Nephron (organoid): ENCODE measurements around the gene EXOSC6.
"Not testable (repeated sequence)": the region's sequence is repeated elsewhere in the genome, so short reads cannot be mapped to it uniquely, and the experiment has no call there.

Experiments used
- H3K27ac Mint-ChIP-seq, 3 experiments: 2 replicates each; pipeline ENCODE4 v1.8.0; 2020; ENCODE audit warnings: mixed read lengths in 3 of 3, mild to moderate bottlenecking in 2 of 3, moderate library complexity in 1 of 3
- H3K27me3 Mint-ChIP-seq: 2 replicates; pipeline ENCODE4 v1.8.0; 2021; ENCODE audit warnings: low read depth, mild to moderate bottlenecking, moderate library complexity, mixed read lengths
- H3K36me3 Mint-ChIP-seq: 2 replicates; pipeline ENCODE4 v1.8.0; 2020; ENCODE audit warnings: low read depth, mixed read lengths
- H3K4me1 Mint-ChIP-seq: 2 replicates; pipeline ENCODE4 v1.8.0; 2020; ENCODE audit warnings: mixed read lengths
- H3K4me3 Mint-ChIP-seq, 3 experiments: 2 replicates each; pipeline ENCODE4 v1.8.0; 2020; ENCODE audit warnings: mild to moderate bottlenecking in 3 of 3, mixed read lengths in 3 of 3, moderate library complexity in 2 of 3
- H3K9me3 Mint-ChIP-seq: 2 replicates; pipeline ENCODE4 v1.8.0; 2020; ENCODE audit warnings: mixed read lengths
- TF ChIP-seq, protein P1 (sequence below), 3 experiments: fragments of 200-600 bp; sonication (generic); IDR thresholded peaks; one replicate each; pipeline ENCODE4 v1.5.0; 2021; ENCODE audit warnings: antibody characterized with exemption in 3 of 3; ENCODE audit not compliant: unreplicated experiment in 3 of 3

The EXOSC6 gene

DNA sequence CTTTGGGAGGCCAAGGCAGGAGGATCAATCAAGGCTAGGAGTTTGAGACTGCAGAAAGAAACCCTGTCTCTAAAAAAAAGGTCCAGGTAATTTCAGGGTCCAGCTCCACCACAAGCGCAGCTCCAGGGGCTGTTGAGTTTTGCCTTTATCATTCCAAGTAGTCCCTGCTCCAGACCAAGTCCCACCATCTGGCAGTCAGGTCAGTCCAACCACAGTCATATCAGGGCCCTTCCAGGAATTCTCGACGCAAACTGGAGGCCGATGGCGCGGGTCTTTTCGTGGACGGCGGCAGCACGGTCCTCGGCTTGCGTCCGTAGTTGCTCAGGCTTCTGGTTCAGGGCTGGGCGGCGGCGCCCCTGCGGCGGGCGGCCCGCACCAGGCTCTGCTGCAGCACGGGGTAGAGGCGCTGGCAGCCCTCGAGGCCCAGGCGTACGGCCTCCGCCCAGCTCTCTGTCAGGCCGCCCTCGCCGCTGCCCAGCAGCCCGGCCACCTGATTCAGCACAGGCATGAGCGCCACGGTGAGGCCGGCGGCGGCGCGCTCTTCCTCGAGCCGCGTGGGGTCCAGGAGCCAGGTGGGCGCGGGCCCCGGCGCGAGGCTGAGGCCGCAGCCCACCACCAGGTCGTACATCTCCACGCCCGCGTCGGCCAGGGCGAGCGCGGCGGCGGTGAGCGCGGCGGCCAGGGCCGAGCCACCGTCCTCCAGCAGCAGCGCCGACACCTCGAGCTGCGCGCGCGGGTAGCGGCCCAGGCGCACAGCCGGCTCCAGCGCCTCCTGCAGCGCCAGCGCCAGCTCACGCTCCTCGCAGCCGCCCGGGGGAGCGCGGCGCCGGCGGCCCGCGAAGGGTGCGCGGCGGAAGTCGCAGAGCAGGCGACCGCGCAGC is 752 bp downstream of the EXOSC6 start:
- peak overlapping the region; percentile 81 to 85 (median 84) for H3K4me3 Mint-ChIP-seq
- H3K4me1 Mint-ChIP-seq: peaks cover 7% of the 10 kb centered on the region
- H3K27ac Mint-ChIP-seq: peak overlapping the region in 1 of 3 experiments; percentile 66
- no peaks in the 10 kb centered on the region for H3K27me3 Mint-ChIP-seq
- peaks cover 38% of the 10 kb centered on the region for H3K36me3 Mint-ChIP-seq
- TF ChIP-seq, protein P1, sequence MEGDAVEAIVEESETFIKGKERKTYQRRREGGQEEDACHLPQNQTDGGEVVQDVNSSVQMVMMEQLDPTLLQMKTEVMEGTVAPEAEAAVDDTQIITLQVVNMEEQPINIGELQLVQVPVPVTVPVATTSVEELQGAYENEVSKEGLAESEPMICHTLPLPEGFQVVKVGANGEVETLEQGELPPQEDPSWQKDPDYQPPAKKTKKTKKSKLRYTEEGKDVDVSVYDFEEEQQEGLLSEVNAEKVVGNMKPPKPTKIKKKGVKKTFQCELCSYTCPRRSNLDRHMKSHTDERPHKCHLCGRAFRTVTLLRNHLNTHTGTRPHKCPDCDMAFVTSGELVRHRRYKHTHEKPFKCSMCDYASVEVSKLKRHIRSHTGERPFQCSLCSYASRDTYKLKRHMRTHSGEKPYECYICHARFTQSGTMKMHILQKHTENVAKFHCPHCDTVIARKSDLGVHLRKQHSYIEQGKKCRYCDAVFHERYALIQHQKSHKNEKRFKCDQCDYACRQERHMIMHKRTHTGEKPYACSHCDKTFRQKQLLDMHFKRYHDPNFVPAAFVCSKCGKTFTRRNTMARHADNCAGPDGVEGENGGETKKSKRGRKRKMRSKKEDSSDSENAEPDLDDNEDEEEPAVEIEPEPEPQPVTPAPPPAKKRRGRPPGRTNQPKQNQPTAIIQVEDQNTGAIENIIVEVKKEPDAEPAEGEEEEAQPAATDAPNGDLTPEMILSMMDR (IDR thresholded peaks at IDR 0.05; ENCODE audit: unreplicated experiment in 3 of 3): no peak
- H3K9me3 Mint-ChIP-seq: no peaks in the 10 kb centered on the region

DNA sequence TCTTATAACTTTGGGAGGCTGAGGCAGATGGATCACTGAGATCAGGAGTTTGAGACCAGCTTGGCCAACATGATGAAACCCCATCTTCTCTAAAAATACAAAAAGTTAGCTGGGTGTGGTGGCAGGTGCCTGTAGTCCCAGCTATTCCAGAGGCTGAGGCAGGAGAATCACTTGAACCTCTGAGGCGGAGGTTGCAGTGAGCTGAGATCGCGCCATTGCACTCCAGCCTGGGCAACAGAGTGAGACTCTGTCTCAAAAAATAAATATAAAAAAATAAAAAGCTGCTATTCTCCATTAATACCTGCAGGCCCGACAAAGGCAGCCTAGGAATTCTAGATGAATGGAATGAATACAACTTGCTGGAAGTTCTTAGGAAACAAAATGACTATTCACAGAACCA is 2.0 kb downstream of the EXOSC6 start:
- H3K4me1 Mint-ChIP-seq, H3K9me3 Mint-ChIP-seq, H3K27me3 Mint-ChIP-seq: not testable (repeated sequence)
- Mint-ChIP-seq H3K4me3 (peak overlapping the region; percentile 62 to 75 (median 66)), H3K36me3 (peaks cover 29% of the 10 kb centered on the region), H3K27ac (peak overlapping the region in 1 of 3 experiments; percentile 39)

DNA sequence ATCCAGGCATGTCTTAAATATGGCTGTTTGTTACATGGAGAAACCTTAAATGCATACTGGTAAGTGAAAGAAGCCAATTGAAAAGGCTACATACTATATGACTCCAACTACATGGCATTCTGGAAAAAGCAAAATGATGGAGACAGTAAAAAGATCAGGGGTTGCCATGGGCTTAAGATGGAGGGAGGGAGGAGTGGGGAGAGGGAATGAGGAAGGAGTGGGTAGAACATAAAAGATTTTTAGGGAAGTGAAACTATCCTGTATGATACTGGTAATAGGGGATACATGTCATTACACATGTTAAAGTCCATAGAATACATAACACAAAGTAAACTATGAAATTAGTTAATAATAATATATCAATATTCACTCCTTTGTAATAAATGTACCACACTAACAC is 13.0 kb downstream of the EXOSC6 start:
- H3K4me3 Mint-ChIP-seq, H3K27me3 Mint-ChIP-seq, H3K27ac Mint-ChIP-seq, H3K9me3 Mint-ChIP-seq, H3K4me1 Mint-ChIP-seq: not testable (repeated sequence)
- peaks cover 14% of the 10 kb centered on the region for H3K36me3 Mint-ChIP-seq

DNA sequence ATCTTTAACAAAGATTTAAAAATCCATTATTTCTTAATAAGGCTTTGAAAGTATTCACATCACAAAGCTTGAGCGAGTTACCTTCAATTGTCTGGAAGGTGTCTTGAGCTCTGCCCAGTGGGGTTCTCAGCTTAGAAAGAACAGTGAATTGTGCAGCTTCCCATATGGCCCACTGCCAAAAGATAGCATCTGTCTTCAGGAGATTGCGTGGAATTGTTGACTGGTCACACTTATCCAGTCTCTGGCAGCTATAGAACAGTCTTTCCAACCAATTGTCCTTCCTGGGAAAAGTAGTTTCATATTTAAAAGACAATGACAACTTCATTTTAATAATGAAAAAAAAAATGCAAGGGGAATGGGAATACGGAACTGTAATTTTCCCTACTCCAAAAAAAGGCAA is 19.9 kb downstream of the EXOSC6 start:
- not testable (repeated sequence) for H3K27ac Mint-ChIP-seq, H3K9me3 Mint-ChIP-seq, H3K4me1 Mint-ChIP-seq, H3K4me3 Mint-ChIP-seq, H3K27me3 Mint-ChIP-seq
- H3K36me3 Mint-ChIP-seq: peaks cover 14% of the 10 kb centered on the region

DNA sequence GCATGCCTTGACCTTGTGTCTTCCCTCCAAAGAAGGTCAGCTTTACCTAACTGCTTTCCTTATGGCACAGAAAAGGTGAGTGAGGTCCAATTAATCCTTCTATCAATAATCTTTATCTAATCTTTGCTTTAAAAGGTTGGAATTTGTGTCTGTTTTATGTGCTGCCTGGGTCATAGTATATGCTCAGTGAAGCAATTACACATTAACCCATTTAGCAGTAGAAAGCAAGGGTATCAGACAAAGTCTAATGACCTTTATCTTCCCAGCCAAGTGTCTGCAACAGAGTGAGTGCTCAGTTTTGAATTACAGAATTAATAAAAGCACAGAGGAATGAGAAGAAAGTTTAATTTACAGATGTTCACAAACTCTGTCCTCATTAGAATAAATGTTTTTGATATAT is 25.7 kb downstream of the EXOSC6 start:
- H3K27me3 Mint-ChIP-seq, H3K27ac Mint-ChIP-seq, H3K4me3 Mint-ChIP-seq, H3K9me3 Mint-ChIP-seq, H3K4me1 Mint-ChIP-seq: not testable (repeated sequence)
- H3K36me3 Mint-ChIP-seq: peaks cover 23% of the 10 kb centered on the region

DNA sequence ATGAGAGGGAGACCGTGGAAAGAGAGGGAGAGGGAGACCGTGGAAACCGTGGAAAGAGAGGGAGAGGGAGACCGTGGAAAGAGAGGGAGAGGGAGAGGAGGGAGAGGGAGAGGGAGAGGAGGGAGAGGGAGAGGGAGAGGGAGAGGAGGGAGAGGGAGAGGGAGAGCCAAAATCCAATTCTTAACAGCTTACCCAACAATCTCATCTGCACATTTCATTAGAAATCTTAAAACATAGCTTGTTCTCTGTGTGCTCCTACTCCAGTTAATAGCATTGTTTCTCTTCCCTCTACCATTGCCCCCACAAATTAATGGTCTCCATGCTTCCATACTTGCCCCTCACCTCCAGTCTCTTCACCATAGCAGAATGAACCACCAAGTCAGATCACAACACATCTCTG is 26.3 kb downstream of the EXOSC6 start:
- peaks cover 25% of the 10 kb centered on the region for H3K36me3 Mint-ChIP-seq
- H3K27me3 Mint-ChIP-seq, H3K27ac Mint-ChIP-seq, H3K9me3 Mint-ChIP-seq, H3K4me3 Mint-ChIP-seq, H3K4me1 Mint-ChIP-seq: not testable (repeated sequence)

DNA sequence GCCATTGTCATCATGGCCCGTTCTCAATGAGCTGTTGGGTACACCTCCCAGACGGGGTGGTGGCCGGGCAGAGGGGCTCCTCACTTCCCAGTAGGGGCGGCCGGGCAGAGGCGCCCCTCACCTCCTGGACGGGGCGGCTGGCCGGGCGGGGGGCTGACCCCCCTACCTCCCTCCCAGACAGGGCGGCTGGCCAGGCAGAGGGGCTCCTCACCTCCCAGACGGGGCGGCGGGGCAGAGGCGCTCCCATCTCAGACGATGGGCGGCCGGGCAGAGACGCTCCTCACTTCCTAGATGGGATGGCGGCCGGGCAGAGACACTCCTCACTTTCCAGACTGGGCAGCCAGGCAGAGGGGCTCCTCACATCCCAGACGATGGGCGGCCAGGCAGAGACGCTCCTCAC is 27.1 kb downstream of the EXOSC6 start:
- not testable (repeated sequence) for H3K27ac Mint-ChIP-seq, H3K4me3 Mint-ChIP-seq, H3K4me1 Mint-ChIP-seq, H3K9me3 Mint-ChIP-seq, H3K27me3 Mint-ChIP-seq
- peaks cover 27% of the 10 kb centered on the region for H3K36me3 Mint-ChIP-seq

DNA sequence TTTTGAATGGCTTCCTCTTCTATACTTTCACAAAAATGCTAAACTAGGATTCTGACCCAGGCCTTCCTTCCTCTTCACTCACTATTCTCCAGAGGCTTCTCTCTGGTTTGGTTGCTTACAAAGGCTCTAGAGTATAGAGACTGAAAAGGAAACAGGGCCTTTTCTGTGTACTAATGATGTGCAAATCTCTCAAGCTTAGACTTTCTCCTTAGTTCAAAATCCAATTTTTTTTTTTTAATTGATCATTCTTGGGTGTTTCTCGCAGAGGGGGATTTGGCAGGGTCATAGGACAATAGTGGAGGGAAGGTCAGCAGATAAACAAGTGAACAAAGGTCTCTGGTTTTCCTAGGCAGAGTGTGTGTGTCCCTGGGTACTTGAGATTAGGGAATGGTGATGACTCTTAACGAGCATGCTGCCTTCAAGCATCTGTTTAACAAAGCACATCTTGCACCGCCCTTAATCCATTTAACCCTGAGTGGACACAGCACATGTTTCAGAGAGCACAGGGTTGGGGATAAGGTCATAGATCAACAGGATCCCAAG is 27.7 kb downstream of the EXOSC6 start:
- not testable (repeated sequence) for H3K4me3 Mint-ChIP-seq, H3K9me3 Mint-ChIP-seq

DNA sequence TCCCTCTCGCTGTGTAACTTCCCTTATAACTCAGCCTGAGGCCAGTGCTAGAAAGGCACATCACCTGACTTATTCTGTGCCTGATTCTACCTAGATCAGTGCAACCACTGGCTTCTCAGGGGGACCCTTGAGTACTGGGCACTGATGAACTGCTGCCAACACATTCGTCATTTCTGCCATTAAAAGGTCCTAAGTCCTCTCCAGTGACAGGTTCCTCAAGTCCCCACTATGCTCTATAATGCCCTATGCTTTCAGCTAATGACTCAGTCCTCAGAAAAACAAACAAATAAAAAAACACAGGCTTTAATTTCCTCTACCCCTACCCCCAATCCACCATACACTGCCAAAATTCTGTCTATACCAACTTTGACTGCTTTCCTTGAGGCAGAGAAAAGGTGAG is 28.5 kb downstream of the EXOSC6 start:
- not testable (repeated sequence) for H3K4me1 Mint-ChIP-seq, H3K27me3 Mint-ChIP-seq, H3K9me3 Mint-ChIP-seq, H3K27ac Mint-ChIP-seq, H3K4me3 Mint-ChIP-seq
- peaks cover 34% of the 10 kb centered on the region for H3K36me3 Mint-ChIP-seq

More for the DNA sequence above, 27.7 kb downstream of the EXOSC6 start:
- not testable (repeated sequence) for H3K27me3 Mint-ChIP-seq, H3K27ac Mint-ChIP-seq, H3K4me1 Mint-ChIP-seq
- H3K36me3 Mint-ChIP-seq: peaks cover 32% of the 10 kb centered on the region

DNA sequence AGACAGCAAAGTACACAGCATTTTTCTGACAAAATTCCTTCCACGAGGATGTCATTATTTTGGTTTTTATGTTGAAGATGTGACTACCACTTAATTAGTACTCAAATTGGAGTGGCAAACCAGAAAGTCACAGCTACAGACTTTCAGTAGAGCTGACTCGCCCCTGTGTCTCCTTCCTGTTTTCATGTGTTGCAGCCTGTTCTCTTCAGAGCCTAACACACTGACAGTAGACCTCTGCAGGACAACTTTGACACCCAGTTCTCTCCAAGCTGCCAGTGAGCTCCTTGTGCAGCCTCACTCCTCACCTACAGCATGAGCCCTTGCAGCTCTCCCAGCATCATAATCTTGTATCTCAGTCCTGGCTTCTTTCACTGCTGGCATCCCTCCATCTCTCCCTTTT is 29.2 kb downstream of the EXOSC6 start:
- H3K27me3 Mint-ChIP-seq, H3K4me3 Mint-ChIP-seq, H3K4me1 Mint-ChIP-seq, H3K9me3 Mint-ChIP-seq, H3K27ac Mint-ChIP-seq: not testable (repeated sequence)
- H3K36me3 Mint-ChIP-seq: peaks cover 33% of the 10 kb centered on the region

DNA sequence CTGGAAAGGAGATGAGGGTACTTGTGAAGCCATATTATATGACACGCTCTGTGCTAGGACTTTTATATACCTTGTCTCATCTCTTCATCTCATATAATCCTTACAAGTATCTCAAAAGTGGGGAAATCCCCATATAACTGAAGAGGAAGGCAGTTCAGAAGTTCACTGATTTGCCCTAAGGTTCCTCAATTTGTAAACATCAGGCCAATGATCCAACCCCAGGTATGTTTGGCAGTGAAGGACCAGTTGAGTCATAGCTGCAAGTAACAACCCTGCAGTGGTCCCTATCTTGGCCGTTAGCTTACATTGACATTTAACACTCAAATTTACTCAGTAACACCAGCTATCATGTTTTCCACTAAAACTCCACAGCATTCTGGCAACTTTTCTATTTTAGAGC is 33.2 kb downstream of the EXOSC6 start:
- H3K27me3 Mint-ChIP-seq, H3K4me3 Mint-ChIP-seq, H3K9me3 Mint-ChIP-seq, H3K4me1 Mint-ChIP-seq, H3K27ac Mint-ChIP-seq: not testable (repeated sequence)
- peaks cover 25% of the 10 kb centered on the region for H3K36me3 Mint-ChIP-seq

DNA sequence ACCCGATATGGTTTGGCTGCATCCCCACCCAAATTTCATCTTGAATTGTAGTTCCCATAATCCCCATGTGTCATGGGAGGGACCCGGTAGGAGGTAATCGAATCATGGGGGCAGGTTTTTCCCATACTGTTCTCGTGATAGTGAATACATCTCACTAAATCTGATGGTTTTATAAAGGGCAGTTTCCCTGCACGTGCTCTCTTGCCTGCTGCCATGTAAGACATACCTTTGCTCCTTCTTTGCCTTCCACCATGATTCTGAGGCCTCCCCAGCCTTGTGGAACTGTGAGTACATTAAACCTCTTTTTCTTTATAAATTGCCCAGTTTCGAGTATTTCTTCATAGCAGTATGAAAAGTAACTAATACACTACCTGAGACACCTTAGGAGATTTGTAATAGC is 45.4 kb downstream of the EXOSC6 start:
- H3K36me3 Mint-ChIP-seq: peaks cover 39% of the 10 kb centered on the region
- not testable (repeated sequence) for H3K27me3 Mint-ChIP-seq, H3K27ac Mint-ChIP-seq, H3K9me3 Mint-ChIP-seq, H3K4me1 Mint-ChIP-seq, H3K4me3 Mint-ChIP-seq

DNA sequence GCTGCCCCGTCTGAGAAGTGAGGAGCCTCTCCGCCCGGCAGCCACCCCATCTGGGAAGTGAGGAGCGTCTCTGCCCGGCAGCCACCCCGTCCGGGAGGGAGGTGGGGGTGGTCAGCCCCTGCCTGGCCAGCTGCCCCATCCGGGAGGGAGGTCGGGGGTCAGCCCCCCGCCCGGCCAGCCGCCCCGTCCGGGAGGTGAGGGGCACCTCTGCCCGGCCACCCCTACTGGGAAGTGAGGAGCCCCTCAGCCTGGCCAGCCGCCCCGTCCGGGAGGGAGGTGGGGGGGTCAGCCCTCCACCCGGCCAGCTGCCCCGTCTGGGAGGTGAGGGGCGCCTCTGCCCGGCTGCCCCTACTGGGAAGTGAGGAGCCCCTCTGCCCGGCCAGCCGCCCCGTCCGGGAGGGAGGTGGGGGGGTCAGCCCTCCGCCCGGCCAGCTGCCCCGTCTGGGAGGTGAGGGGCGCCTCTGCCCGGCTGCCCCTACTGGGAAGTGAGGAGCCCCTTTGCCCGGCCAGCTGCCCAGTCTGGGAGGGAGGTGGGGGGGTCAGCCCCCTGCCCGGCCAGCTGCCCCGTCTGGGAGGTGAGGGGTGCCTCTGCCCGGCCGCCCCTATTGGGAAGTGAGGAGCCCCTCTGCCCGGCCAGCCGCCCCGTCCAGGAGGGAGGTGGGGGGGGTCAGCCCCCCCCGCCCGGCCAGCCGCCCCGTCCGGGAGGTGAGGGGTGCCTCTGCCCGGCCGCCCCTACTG is 46.9 kb downstream of the EXOSC6 start:
- H3K27ac Mint-ChIP-seq, H3K4me1 Mint-ChIP-seq, H3K4me3 Mint-ChIP-seq, H3K9me3 Mint-ChIP-seq, H3K27me3 Mint-ChIP-seq: not testable (repeated sequence)
- H3K36me3 Mint-ChIP-seq: peaks cover 32% of the 10 kb centered on the region

DNA sequence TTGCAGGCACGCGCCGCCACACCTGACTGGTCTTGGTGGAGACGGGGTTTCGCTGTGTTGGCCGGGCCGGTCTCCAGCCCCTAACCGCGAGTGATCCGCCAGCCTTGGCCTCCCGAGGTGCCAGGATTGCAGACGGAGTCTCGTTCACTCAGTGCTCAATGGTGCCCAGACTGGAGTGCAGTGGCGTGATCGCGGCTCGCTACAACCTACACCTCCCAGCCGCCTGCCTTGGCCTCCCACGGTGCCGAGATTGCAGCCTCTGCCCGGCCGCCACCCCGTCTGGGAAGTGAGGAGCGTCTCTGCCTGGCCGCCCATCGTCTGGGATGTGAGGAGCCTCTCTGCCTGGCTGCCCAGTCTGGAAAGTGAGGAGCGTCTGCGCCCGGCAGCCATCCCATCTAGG is 47.7 kb downstream of the EXOSC6 start:
- H3K27ac Mint-ChIP-seq, H3K9me3 Mint-ChIP-seq: not testable (repeated sequence)
- peaks cover 28% of the 10 kb centered on the region for H3K36me3 Mint-ChIP-seq

More for the DNA sequence above, 47.7 kb downstream of the EXOSC6 start:
- not testable (repeated sequence) for H3K4me1 Mint-ChIP-seq, H3K27me3 Mint-ChIP-seq, H3K4me3 Mint-ChIP-seq
